Prostate gland (tissue), 2 donors: Measurements from ENCODE around the gene DERL3. TPM values are rescaled to one million over a fixed set of nuclear protein-coding genes. Genes with fewer than 3 reads are reported as not detected.

Experiments
- DNase-seq: peaks from one replicate; pipeline ENCODE4 v3.0.0-alpha.2; 2019; ENCODE audit warnings: low spot score
- H3K27ac ChIP-seq, 2 donors: fragments of 200-600 bp; sonication (generic); 2 replicates each; pipeline ENCODE4 v1.5.1; 2017 to 2019
- H3K27me3 ChIP-seq: fragments of 200-600 bp; sonication (generic); replicated peaks from 2 replicates; pipeline ENCODE4 v1.5.1; 2019; ENCODE audit not compliant: insufficient read depth
- H3K36me3 ChIP-seq, 2 donors: fragments of 200-600 bp; sonication (generic); 1 replicate in 1 of 2; 2 replicates in 1 of 2; pipeline versions ENCODE4 v1.5.1 to v1.8.1; 2017 to 2019
- H3K4me1 ChIP-seq: fragments of 200-600 bp; sonication (generic); replicated peaks from 2 replicates; pipeline ENCODE4 v1.5.1; 2019
- H3K4me3 ChIP-seq, 2 donors: fragments of 200-600 bp; sonication (generic); 2 replicates each; pipeline ENCODE4 v1.5.1; 2017 to 2019
- H3K9me3 ChIP-seq: fragments of 200-600 bp; sonication (generic); 2 replicates; pipeline ENCODE4 v1.5.1; 2017
- CTCF ChIP-seq, 4 experiments: fragments of 200-600 bp in 2 of 4; fragments of 450-650 bp in 2 of 4; sonication (generic) in 2 of 4; IDR thresholded peaks; 1 replicate in 3 of 4; 2 replicates in 1 of 4; pipeline ENCODE4 v1.5.1; 2016 to 2019; ENCODE audit warnings: antibody characterized with exemption in 4 of 4, mild to moderate bottlenecking in 2 of 4, moderate library complexity in 2 of 4
- POLR2A ChIP-seq: fragments of 450-650 bp; IDR thresholded peaks from one replicate; pipeline ENCODE4 v1.6.1; 2016; ENCODE audit warnings: antibody characterized with exemption, mild to moderate bottlenecking
- POLR2AphosphoS5 ChIP-seq: sonication (generic); formaldehyde crosslinking; IDR thresholded peaks from one replicate; pipeline ENCODE4 v1.6.1; 2017; ENCODE audit warnings: antibody characterized with exemption
- WGBS: methylation state at CpG from one replicate; pipeline ENCODE4 v1.1.5; 2018; 5-methylcytosine and 5-hydroxymethylcytosine counted together
- intact Hi-C: fragments of 100-400 bp; cut with DNase I; formaldehyde crosslinking; loops from one replicate; pipeline ENCODE4 v1.14.2; 2022
- total RNA-seq, 2 donors: library from RNA; depleted of rRNA; stranded (reverse); fragments of >200 nt; gene quantifications; one replicate each; pipeline ENCODE4 v1.1.0, GENCODE V29; 2016

The DERL3 gene
- total RNA-seq, 2 donors from 2014 or later: 6.9 TPM; not detected in 1

- no peaks in the 10 kb centered on the region for H3K36me3 ChIP-seq
- peaks cover 6% of the 10 kb centered on the region for H3K4me1 ChIP-seq
- no peak for DNase-seq
- H3K27ac ChIP-seq: no peak overlapping the region
- 94% methylated on average over 8 of the region's 8 CpGs for WGBS
- H3K4me3 ChIP-seq: no peak overlapping the region
- TF ChIP-seq POLR2AphosphoS5: no peak
- TF ChIP-seq CTCF (IDR thresholded peaks at IDR 0.05): no peak
- no peak for TF ChIP-seq POLR2A
- H3K9me3 ChIP-seq: no peaks in the 10 kb centered on the region
- H3K27me3 ChIP-seq: no peaks in the 10 kb centered on the region
- intact Hi-C loops: no loop called here
These were observed 45.5 kb downstream of the DERL3 start for GRCh38 chr22:23793326-23793725.

- no peak for TF ChIP-seq CTCF (IDR thresholded peaks at IDR 0.05)
- no peak for TF ChIP-seq POLR2A
- no peak for TF ChIP-seq POLR2AphosphoS5
- H3K36me3 ChIP-seq: no peaks in the 10 kb centered on the region
- 75% methylated on average over 25 of the region's 25 CpGs for WGBS
- intact Hi-C loops: no loop called here
- peak overlapping the region in 1 of 2 donors; percentile 38 for H3K27ac ChIP-seq
- DNase-seq: no peak
- H3K27me3 ChIP-seq: no peaks in the 10 kb centered on the region
- H3K9me3 ChIP-seq: no peaks in the 10 kb centered on the region
- peaks cover 6% of the 10 kb centered on the region for H3K4me1 ChIP-seq
- H3K4me3 ChIP-seq: no peak overlapping the region
These were observed 46.8 kb downstream of the DERL3 start for GRCh38 chr22:23791738-23792645.

GRCh38 chr22:23790819-23791737 lies 47.7 kb downstream of the DERL3 start:
- Histone ChIP-seq H3K4me1 (peaks cover 6% of the 10 kb centered on the region), H3K27me3 (no peaks in the 10 kb centered on the region), H3K36me3 (no peaks in the 10 kb centered on the region), H3K4me3 (no peak overlapping the region), H3K27ac (peak overlapping the region in 1 of 2 donors; percentile 38), H3K9me3 (no peaks in the 10 kb centered on the region)
- 24% methylated on average over 11 of the region's 11 CpGs for WGBS
- TF ChIP-seq POLR2AphosphoS5 (peak; percentile 49), POLR2A (no peak)
- DNase-seq: no peak
- intact Hi-C loops: no loop called here

GRCh38 chr22:23789638-23790037 lies 49.2 kb downstream of the DERL3 start:
- DNase-seq: no peak
- no peaks in the 10 kb centered on the region for H3K36me3 ChIP-seq
- peaks cover 6% of the 10 kb centered on the region for H3K4me1 ChIP-seq
- no peaks in the 10 kb centered on the region for H3K27me3 ChIP-seq
- no peak overlapping the region for H3K4me3 ChIP-seq
- no peak overlapping the region for H3K27ac ChIP-seq
- TF ChIP-seq POLR2A (no peak), POLR2AphosphoS5 (no peak), CTCF (IDR thresholded peaks at IDR 0.05) (no peak)
- 90% methylated on average over 4 of the region's 4 CpGs for WGBS
- no peaks in the 10 kb centered on the region for H3K9me3 ChIP-seq
- intact Hi-C loops: loop anchor here (5.0 kb wide), 1 partner anchor 58 kb away; no protein-coding TSS in a partner anchor

GRCh38 chr22:23789121-23789520 lies 49.7 kb downstream of the DERL3 start:
- H3K9me3 ChIP-seq: no peaks in the 10 kb centered on the region
- peaks cover 6% of the 10 kb centered on the region for H3K4me1 ChIP-seq
- TF ChIP-seq POLR2AphosphoS5: no peak
- no peak for TF ChIP-seq CTCF (IDR thresholded peaks at IDR 0.05)
- no peak for TF ChIP-seq POLR2A
- H3K4me3 ChIP-seq: no peak overlapping the region
- no peaks in the 10 kb centered on the region for H3K27me3 ChIP-seq
- H3K36me3 ChIP-seq: no peaks in the 10 kb centered on the region
- DNase-seq: no peak
- H3K27ac ChIP-seq: no peak overlapping the region
- 47% methylated on average over 4 of the region's 4 CpGs for WGBS
- intact Hi-C loops: loop anchor here (5.0 kb wide), 1 partner anchor 58 kb away; no protein-coding TSS in a partner anchor
